GM23338 (cell line): ENCODE data around the gene PDE1C.

Experiments
- CTCF ChIP-seq, 2 experiments: fragments of 200-600 bp in 1 of 2; sonication (generic) in 1 of 2; conservative IDR thresholded peaks; 2 replicates each; pipeline versions ENCODE4 v1.5.1 to v1.6.1; 2016 to 2017; ENCODE audit warnings: antibody characterized with exemption in 2 of 2, low read depth in 2 of 2, mild to moderate bottlenecking in 2 of 2, moderate library complexity in 1 of 2
- EZH2 ChIP-seq: fragments of 200-600 bp; sonication (generic); IDR thresholded peaks from one replicate; pipeline ENCODE4 v1.8.0; 2017; ENCODE audit warnings: antibody characterized with exemption, mild to moderate bottlenecking, low read depth; ENCODE audit not compliant: unreplicated experiment
- JUNB ChIP-seq: IDR thresholded peaks from one replicate; pipeline ENCODE4 v1.6.1; 2016; ENCODE audit warnings: antibody characterized with exemption; ENCODE audit not compliant: unreplicated experiment
- POLR2AphosphoS5 ChIP-seq: IDR thresholded peaks from 2 replicates; pipeline ENCODE4 v1.6.1; 2016; ENCODE audit warnings: antibody characterized with exemption, low read depth

DNA sequence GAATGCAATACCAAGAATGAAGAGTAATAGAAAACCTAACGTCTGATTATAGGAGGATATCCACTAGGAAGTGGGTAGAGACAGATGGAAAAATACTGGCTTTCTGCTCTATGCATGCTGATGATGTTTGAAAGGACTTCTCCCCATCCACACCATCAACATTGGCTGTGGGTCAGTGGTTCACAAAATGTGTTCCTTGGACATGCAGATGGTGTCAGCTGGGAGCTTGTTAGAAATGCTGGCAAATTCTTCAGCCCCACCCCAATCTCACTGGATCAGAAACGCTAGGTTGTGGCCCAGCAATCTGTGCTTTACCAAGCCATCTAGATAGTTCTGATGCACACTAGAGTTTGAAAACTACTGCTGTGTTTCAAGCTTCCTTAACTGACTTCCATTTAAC lies 219.1 kb downstream of the PDE1C start:
- TF ChIP-seq CTCF (conservative IDR thresholded peaks at IDR 0.05; ENCODE audit: low read depth in 2 of 2) (no peak), EZH2 (no peak), POLR2AphosphoS5 (no peak), JUNB (no peak)
